Measurements from ENCODE around the gene OR10H1. TPM values are rescaled to one million over a fixed set of nuclear protein-coding genes. Genes with fewer than 3 reads are reported as not detected.
A peak's percentile ranks its signal among the peaks of the same experiment; 100 is the strongest.
"Not testable (repeated sequence)": the region's sequence is repeated elsewhere in the genome, so short reads cannot be mapped to it uniquely, and the experiment has no call there.

OR10H1 gene
- total RNA-seq, 4 donors from 2014 or later = not detected

DNA sequence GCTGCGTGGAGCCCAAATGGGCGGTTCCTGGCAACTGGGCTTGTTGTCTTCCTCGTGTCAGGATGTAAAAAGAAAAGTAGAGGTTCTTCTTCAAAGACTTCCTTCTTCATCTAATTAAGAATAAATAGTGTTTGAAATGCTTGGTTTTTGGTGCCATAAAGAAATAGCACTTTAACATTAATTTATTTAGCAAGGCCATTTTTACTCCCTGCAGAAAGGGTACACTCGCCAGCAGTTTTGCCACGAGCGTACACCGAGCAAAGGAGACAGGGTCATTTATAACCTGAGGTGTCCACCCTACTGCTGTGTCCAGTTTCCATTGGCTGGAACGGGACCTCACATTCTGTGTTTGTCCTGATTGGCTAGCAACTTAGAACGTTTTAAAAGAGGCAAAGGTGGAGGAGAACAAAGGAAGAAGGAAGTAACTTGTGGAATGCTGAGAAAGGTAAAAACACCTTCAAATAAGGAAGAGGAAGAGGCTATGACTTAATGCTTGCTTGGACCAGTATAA lies 21.8 kb upstream of the OR10H1 start:
- H3K4me1 ChIP-seq = peaks cover 7 to 16% (median 14%) of the 10 kb centered on the region in 4 donors
- no peak for DNase-seq (ENCODE audit: extremely low spot score)
- H3K36me3 ChIP-seq = no peaks in the 10 kb centered on the region
- no peaks in the 10 kb centered on the region for H3K9me3 ChIP-seq
- WGBS = 1% methylated on average over 9 of the region's 9 CpGs
- H3K27ac ChIP-seq (replicated peaks in 1 of 4) = peak overlapping the region; percentile 97 to 99 (median 98)
- H3K27me3 ChIP-seq = peaks cover 0 to 11% (median 0%) of the 10 kb centered on the region in 4 donors
- intact Hi-C loops (cut with DNase I) = no loop called here
- TF ChIP-seq POLR2AphosphoS5 (IDR thresholded peaks at IDR 0.05) = no peak
- H3K4me3 ChIP-seq = peak overlapping the region; percentile 79 to 98 (median 86)

DNA sequence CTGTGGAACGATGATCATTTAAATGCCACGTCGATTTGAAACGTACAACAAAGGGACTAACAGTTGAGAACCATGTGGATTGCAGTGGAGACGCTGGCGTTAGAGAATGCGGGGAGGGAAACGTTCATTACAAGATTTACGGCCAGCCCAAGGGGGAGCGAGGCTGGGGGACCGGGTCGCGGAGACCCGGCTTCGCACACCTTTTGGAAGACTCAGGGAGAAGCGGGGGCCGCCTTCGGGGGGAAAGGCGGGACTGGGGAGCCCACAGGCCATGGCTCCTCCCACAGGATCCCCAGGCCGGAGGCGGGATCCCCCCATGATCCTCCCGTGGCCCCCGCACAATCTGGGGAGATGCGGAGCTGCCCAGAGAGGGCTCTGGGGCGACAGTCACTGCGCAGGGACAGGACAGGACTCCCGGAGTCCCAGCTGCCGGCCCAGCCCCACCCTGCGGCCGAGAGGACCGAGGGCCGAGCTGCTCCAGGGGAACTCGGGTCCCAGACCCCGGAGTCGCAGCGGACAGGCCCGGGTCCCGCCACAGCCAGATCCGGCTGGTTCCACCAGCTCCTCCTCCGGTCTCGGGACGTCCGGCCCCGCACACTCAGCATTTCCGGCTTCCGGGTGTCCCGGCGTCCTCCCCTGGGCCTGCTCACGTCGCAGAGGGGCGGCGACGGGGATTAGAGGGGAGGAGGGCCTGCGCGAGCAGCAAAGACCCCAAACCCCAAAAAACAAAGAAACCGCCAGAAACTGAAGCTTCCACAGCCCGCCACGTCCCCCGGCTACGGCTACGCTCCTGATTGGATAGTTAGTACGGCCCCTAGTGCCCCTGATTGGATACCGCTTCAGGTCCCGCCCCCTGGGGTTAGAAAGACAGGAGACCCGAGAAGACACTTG lies 21.1 kb upstream of the OR10H1 start:
- intact Hi-C loops (cut with DNase I) = no loop called here
- WGBS = 2% methylated on average over 32 of the region's 65 CpGs

DNA sequence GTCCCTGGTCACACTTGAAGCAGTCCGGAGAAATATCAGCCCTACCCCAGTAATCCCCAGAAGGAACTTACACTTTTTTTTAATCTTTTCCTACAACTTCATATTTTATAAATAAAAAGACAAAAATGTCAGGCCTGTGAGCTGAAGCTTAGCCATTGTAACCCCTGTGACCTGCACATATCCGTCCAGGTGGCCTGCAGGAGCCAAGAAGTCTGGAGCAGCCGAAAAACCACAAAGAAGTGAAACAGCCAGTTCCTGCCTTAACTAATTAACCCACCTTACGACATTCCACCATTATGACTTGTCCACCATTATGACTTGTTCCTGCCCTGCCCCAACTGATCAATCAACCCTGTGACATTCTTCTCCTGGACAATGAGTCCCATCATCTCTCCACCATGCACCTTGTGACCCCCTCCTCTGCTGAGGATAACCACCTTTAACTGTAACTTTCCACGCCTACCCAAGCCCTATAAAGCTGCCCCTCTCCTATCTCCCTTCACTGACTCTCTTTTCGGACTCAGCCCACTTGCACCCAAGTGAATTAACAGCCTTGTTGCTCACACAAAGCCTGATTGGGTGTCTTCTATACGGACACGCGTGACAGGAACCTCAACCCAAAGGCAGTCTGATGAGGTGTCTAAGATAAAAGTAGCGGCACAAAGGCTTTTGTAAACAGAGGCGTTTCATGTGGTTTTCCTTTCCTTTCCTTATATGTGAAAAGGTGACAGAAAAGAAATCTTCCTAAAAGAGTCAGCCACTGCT lies 20.3 kb upstream of the OR10H1 start:
- peaks cover 0 to 13% (median 0%) of the 10 kb centered on the region in 4 donors for H3K27me3 ChIP-seq
- intact Hi-C loops (cut with DNase I); DNase-seq (ENCODE audit: extremely low spot score); H3K9me3 ChIP-seq; H3K36me3 ChIP-seq: not testable (repeated sequence)
- 40% methylated on average over 11 of the region's 11 CpGs for WGBS
- H3K4me1 ChIP-seq = peaks cover 7 to 16% (median 14%) of the 10 kb centered on the region in 4 donors
- peak overlapping the region; percentile 97 to 99 (median 98) for H3K27ac ChIP-seq (replicated peaks in 1 of 4)
- peak overlapping the region; percentile 79 to 98 (median 86) for H3K4me3 ChIP-seq

More for the DNA sequence above, 21.1 kb upstream of the OR10H1 start:
- Histone ChIP-seq H3K27me3 (peaks cover 0 to 9% (median 0%) of the 10 kb centered on the region in 4 donors), H3K4me1 (peaks cover 7 to 16% (median 14%) of the 10 kb centered on the region in 4 donors), H3K27ac (replicated peaks in 1 of 4) (peak overlapping the region; percentile 97 to 99 (median 98)), H3K4me3 (peak overlapping the region; percentile 79 to 98 (median 86)), H3K36me3 (no peaks in the 10 kb centered on the region), H3K9me3 (no peaks in the 10 kb centered on the region)
- peak; percentile 99 for DNase-seq (ENCODE audit: extremely low spot score)
- TF ChIP-seq POLR2A (IDR thresholded peaks at IDR 0.05; ENCODE audit: low read depth) = peak; percentile 50
- peak; percentile 87 to 90 for TF ChIP-seq POLR2AphosphoS5 (IDR thresholded peaks at IDR 0.05)
- TF ChIP-seq EP300 (IDR thresholded peaks at IDR 0.05) = no peak
- TF ChIP-seq, protein P1, sequence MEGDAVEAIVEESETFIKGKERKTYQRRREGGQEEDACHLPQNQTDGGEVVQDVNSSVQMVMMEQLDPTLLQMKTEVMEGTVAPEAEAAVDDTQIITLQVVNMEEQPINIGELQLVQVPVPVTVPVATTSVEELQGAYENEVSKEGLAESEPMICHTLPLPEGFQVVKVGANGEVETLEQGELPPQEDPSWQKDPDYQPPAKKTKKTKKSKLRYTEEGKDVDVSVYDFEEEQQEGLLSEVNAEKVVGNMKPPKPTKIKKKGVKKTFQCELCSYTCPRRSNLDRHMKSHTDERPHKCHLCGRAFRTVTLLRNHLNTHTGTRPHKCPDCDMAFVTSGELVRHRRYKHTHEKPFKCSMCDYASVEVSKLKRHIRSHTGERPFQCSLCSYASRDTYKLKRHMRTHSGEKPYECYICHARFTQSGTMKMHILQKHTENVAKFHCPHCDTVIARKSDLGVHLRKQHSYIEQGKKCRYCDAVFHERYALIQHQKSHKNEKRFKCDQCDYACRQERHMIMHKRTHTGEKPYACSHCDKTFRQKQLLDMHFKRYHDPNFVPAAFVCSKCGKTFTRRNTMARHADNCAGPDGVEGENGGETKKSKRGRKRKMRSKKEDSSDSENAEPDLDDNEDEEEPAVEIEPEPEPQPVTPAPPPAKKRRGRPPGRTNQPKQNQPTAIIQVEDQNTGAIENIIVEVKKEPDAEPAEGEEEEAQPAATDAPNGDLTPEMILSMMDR (IDR thresholded peaks at IDR 0.05) = peak in 1 of 3 experiments; percentile 13

DNA sequence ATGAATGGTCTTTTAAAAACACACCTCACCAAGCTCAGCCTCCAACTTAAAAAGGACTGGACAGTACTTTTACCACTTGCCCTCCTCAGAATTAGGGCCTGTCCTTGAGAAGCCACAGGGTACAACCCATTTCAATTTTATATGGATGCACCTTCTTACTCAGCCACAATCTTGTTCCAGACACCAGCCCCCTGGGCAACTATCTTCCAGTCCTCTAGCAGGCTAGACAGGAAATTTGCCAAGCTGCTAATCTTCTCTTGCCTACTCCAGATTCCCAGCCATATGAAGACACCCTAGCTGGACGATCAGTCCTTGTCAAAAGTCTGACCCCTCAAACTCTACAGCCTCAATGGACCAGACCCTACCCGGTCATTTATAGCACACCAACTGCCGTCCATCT lies 18.8 kb upstream of the OR10H1 start:
- H3K27ac ChIP-seq (replicated peaks in 1 of 4); H3K9me3 ChIP-seq; H3K36me3 ChIP-seq; intact Hi-C loops (cut with DNase I); H3K4me3 ChIP-seq; DNase-seq (ENCODE audit: extremely low spot score): not testable (repeated sequence)
- Histone ChIP-seq H3K4me1 (peaks cover 7 to 16% (median 14%) of the 10 kb centered on the region in 4 donors), H3K27me3 (peaks cover 0 to 28% (median 0%) of the 10 kb centered on the region in 4 donors)
- WGBS = 96% methylated on average over 3 of the region's 3 CpGs

DNA sequence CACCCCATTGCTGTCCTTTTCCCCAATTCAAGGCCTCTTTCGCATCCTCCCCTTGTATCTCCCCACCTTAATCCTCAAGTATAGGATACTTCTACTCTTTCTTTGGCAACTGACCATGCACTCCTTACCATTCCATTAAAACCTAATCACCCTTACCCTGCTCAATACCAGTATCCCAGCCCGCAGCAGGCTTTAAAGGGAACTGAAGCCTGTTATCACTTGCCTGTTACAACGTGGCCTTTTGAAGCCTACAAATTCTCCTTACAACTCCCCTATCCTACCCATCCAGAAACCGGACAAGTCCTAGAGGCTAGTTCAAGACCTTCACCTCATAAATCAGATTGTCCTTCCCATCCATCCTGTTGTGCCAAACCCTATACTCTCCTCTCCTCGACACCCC lies 16.2 kb upstream of the OR10H1 start:
- H3K36me3 ChIP-seq = no peaks in the 10 kb centered on the region
- no peak for DNase-seq (ENCODE audit: extremely low spot score)
- no peak overlapping the region for H3K27ac ChIP-seq (replicated peaks in 1 of 4)
- WGBS = 83% methylated on average over 5 of the region's 5 CpGs
- no peak for TF ChIP-seq POLR2A (IDR thresholded peaks at IDR 0.05; ENCODE audit: low read depth)
- no peak for TF ChIP-seq EP300 (IDR thresholded peaks at IDR 0.05)
- no peak for TF ChIP-seq POLR2AphosphoS5 (IDR thresholded peaks at IDR 0.05)
- TF ChIP-seq, protein P1 (IDR thresholded peaks at IDR 0.05) = no peak
- intact Hi-C loops (cut with DNase I) = no loop called here
- no peaks in the 10 kb centered on the region for H3K9me3 ChIP-seq
- H3K27me3 ChIP-seq = peaks cover 0 to 40% (median 2%) of the 10 kb centered on the region in 4 donors
- peaks cover 7 to 11% (median 8%) of the 10 kb centered on the region in 4 donors for H3K4me1 ChIP-seq
- H3K4me3 ChIP-seq = no peak overlapping the region

DNA sequence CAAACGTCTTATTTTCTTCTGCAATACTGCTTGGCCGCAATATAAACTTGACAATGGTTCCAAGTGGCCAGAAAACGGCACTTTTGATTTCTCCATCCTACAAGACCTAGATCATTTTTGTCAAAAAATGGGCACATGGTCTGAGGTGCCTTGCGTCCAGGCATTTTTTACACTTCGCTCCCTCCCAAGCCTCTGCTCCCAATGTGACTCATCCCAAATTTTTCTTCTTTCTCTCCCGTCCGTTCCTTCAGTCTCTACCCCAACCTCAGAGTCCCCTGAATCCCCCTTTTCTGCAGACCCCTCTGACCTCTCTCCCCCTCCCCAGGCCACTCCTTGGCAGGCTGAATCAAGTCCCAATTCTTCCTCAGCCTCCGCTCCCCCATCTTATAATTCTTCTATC lies 14.3 kb upstream of the OR10H1 start:
- WGBS = 86% methylated on average over 8 of the region's 8 CpGs

More for the DNA sequence above, 14.3 kb upstream of the OR10H1 start:
- Histone ChIP-seq H3K4me1 (no peaks in the 10 kb centered on the region), H3K27ac (replicated peaks in 1 of 4) (no peak overlapping the region), H3K27me3 (peaks cover 0 to 40% (median 2%) of the 10 kb centered on the region in 4 donors), H3K36me3 (no peaks in the 10 kb centered on the region), H3K4me3 (no peak overlapping the region), H3K9me3 (no peaks in the 10 kb centered on the region)
- intact Hi-C loops (cut with DNase I) = no loop called here
- TF ChIP-seq, protein P1 (IDR thresholded peaks at IDR 0.05) = no peak
- TF ChIP-seq POLR2AphosphoS5 (IDR thresholded peaks at IDR 0.05) (no peak), EP300 (IDR thresholded peaks at IDR 0.05) (no peak), POLR2A (IDR thresholded peaks at IDR 0.05; ENCODE audit: low read depth) (no peak)
- DNase-seq (ENCODE audit: extremely low spot score) = no peak
